Caco-2 (cell line): Measurements from ENCODE around the gene TBC1D2B. TPM values are rescaled to one million over a fixed set of nuclear protein-coding genes. Genes with fewer than 3 reads are reported as not detected.

Source experiments
- BruUV-seq: library from RNA; stranded (reverse); fragments of 400-500 nt; replicated peaks from 2 replicates; lab custom pipeline; 2021; lab: Mats Ljungman, UMichigan
- CTCF ChIA-PET: fragments of 300-600 bp; sonication (Branson Sonifier 250); formaldehyde crosslinking; loops from one replicate; lab custom pipeline; 2022; ENCODE audit warnings: antibody characterized with exemption; lab: Charles Lee
- POLR2A ChIA-PET: fragments of 300-600 bp; sonication (Branson Sonifier 250); formaldehyde crosslinking; loops from one replicate; lab custom pipeline; 2022; ENCODE audit warnings: antibody characterized with exemption; lab: Charles Lee
- DNase-seq, 2 experiments: peaks; one replicate each; pipeline versions ENCODE4 v3.0.0 to v3.0.0-alpha.2; 2020 to 2022
- H3K27me3 ChIP-seq: replicated peaks from 2 replicates; pipeline ENCODE4 v1.6.0; 2011; ENCODE audit warnings: low read length; ENCODE audit not compliant: control insufficient read depth, insufficient read depth
- H3K36me3 ChIP-seq: 2 replicates; pipeline ENCODE4 v1.5.1; 2011; ENCODE audit warnings: low read length; ENCODE audit not compliant: control insufficient read depth, insufficient read depth
- H3K4me1 ChIP-seq: fragments of 250-450 bp; sonication (Bioruptor Pico); 2 replicates; pipeline ENCODE4 v1.5.1; 2020; ENCODE audit warnings: mild to moderate bottlenecking
- H3K4me3 ChIP-seq: 2 replicates; pipeline ENCODE4 v1.5.1; 2011; ENCODE audit warnings: low read depth, mild to moderate bottlenecking, control low read depth, low read length
- H3K9me3 ChIP-seq: fragments of 250-450 bp; sonication (Bioruptor Pico); 2 replicates; pipeline ENCODE4 v1.5.1; 2020; ENCODE audit warnings: mild to moderate bottlenecking, moderate library complexity
- H3K27ac Mint-ChIP-seq: one replicate; pipeline ENCODE4 v1.8.0; 2022; ENCODE audit warnings: mixed read lengths; ENCODE audit not compliant: unreplicated experiment
- H3K27me3 Mint-ChIP-seq: one replicate; pipeline ENCODE4 v1.8.0; 2022; ENCODE audit warnings: mixed read lengths; ENCODE audit not compliant: insufficient read depth, unreplicated experiment
- H3K36me3 Mint-ChIP-seq: one replicate; pipeline ENCODE4 v1.8.0; 2022; ENCODE audit warnings: mild to moderate bottlenecking, mixed read lengths; ENCODE audit not compliant: insufficient read depth, unreplicated experiment
- H3K4me1 Mint-ChIP-seq: one replicate; pipeline ENCODE4 v1.8.0; 2022; ENCODE audit warnings: low read depth, mixed read lengths; ENCODE audit not compliant: unreplicated experiment
- H3K4me3 Mint-ChIP-seq: one replicate; pipeline ENCODE4 v1.8.0; 2022; ENCODE audit warnings: mild to moderate bottlenecking, moderate library complexity, mixed read lengths; ENCODE audit not compliant: unreplicated experiment
- H3K9me3 Mint-ChIP-seq: one replicate; pipeline ENCODE4 v1.8.0; 2022; ENCODE audit warnings: mixed read lengths; ENCODE audit not compliant: unreplicated experiment
- intact Hi-C: fragments of 100-400 bp; cut with micrococcal nuclease; formaldehyde crosslinking; loops from one replicate; pipeline ENCODE4 v1.10.0; 2022; ENCODE audit not compliant: unreplicated experiment
- total RNA-seq: library from RNA; stranded (reverse); gene quantifications from 2 replicates; pipeline ENCODE4 v1.2.3, GENCODE V29; 2022
- TF ChIP-seq, protein P1 (sequence below), 2 experiments: fragments of 200-600 bp in 1 of 2; IDR thresholded peaks; 1 replicate in 1 of 2; 2 replicates in 1 of 2; pipeline versions ENCODE4 v1.5.1 to v1.8.0; 2011 to 2022; ENCODE audit warnings: antibody characterized with exemption in 1 of 2, control low read depth in 1 of 2, inconsistent platforms in 1 of 2, low read depth in 1 of 2, low read length in 1 of 2, mild to moderate bottlenecking in 1 of 2, moderate library complexity in 1 of 2; ENCODE audit not compliant: insufficient read depth in 1 of 2, severe bottlenecking in 1 of 2, unreplicated experiment in 1 of 2

The TBC1D2B gene
- total RNA-seq, 1 experiment from 2014 or later = 18.3 TPM

- peaks cover 15% of the 10 kb centered on the region for H3K4me1 ChIP-seq
- intact Hi-C loops = no loop called here
- no peaks in the 10 kb centered on the region for H3K9me3 ChIP-seq
- H3K36me3 ChIP-seq = no peaks in the 10 kb centered on the region
- POLR2A ChIA-PET = no interaction called here
- TF ChIP-seq, protein P1, sequence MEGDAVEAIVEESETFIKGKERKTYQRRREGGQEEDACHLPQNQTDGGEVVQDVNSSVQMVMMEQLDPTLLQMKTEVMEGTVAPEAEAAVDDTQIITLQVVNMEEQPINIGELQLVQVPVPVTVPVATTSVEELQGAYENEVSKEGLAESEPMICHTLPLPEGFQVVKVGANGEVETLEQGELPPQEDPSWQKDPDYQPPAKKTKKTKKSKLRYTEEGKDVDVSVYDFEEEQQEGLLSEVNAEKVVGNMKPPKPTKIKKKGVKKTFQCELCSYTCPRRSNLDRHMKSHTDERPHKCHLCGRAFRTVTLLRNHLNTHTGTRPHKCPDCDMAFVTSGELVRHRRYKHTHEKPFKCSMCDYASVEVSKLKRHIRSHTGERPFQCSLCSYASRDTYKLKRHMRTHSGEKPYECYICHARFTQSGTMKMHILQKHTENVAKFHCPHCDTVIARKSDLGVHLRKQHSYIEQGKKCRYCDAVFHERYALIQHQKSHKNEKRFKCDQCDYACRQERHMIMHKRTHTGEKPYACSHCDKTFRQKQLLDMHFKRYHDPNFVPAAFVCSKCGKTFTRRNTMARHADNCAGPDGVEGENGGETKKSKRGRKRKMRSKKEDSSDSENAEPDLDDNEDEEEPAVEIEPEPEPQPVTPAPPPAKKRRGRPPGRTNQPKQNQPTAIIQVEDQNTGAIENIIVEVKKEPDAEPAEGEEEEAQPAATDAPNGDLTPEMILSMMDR (IDR thresholded peaks at IDR 0.05; ENCODE audit: insufficient read depth in 1 of 2, low read depth in 1 of 2, low read length in 1 of 2, severe bottlenecking in 1 of 2, unreplicated experiment in 1 of 2) = no peak
- Mint-ChIP-seq H3K4me3 (no peak within 1 kb of the TSS), H3K36me3 (no peaks in the 10 kb centered on the region), H3K4me1 (no peaks in the 10 kb centered on the region), H3K27me3 (no peaks in the 10 kb centered on the region), H3K27ac (no peak within 1 kb of the TSS), H3K9me3 (no peaks in the 10 kb centered on the region)
- H3K4me3 ChIP-seq = no peak within 1 kb of the TSS
- H3K27me3 ChIP-seq = no peaks in the 10 kb centered on the region
- CTCF ChIA-PET = interaction anchor here (0.6 to 1.5 kb wide), 3 partner anchors 14 to 25 kb away, joined by 4 to 5 read pairs (median 5); no protein-coding TSS in a partner anchor
- DNase-seq = no peak
- no TSS peak for BruUV-seq
These were observed 14.9 kb upstream of the TBC1D2B start, which contains the start of gene SH2D7 for GRCh38 chr15:78092261-78093041. Gene SH2D7, plus strand, starts transcription at chr15:78092561. Its CDS starts 24 bp downstream, at chr15:78092585.

DNA sequence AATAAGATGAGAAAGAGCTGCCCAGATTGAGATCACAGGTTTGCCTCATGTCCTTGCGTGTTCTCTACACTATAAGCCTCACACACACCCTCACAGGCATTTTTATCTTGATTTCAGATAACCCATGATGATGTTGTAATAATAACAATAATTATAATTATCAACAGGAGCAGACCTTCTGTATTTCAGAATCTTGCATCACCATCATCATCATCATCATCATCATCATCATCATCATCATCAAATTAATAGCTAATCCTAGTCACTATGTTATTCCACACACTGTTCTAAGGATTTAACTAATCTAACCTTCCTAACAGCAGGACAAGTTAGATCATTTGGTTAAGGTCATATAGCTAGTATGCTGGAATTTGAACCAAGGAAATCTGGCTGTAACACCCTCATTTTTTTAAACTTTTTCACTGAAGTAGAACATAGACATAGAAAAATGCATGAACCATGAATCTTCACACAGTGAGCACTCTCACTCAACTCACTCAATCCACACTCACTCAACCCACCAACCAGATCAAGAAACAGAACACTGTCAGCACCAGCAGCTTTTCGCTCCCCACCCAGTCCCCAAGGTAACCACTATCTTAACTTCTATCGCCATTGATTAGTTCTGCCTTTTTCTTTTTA is 13.0 kb upstream of the TBC1D2B start:
- intact Hi-C loops = no loop called here
- ChIA-PET CTCF (no interaction called here), POLR2A (no interaction called here)
- BruUV-seq = no TSS peak
- Histone ChIP-seq H3K36me3 (no peaks in the 10 kb centered on the region), H3K27me3 (no peaks in the 10 kb centered on the region), H3K4me1 (peaks cover 15% of the 10 kb centered on the region), H3K9me3 (no peaks in the 10 kb centered on the region), H3K4me3 (no peak overlapping the region)
- Mint-ChIP-seq H3K4me3 (no peak overlapping the region), H3K27ac (no peak overlapping the region), H3K9me3 (no peaks in the 10 kb centered on the region), H3K36me3 (no peaks in the 10 kb centered on the region), H3K4me1 (no peaks in the 10 kb centered on the region), H3K27me3 (no peaks in the 10 kb centered on the region)
- TF ChIP-seq, protein P1 (IDR thresholded peaks at IDR 0.05; ENCODE audit: insufficient read depth in 1 of 2, low read depth in 1 of 2, low read length in 1 of 2, severe bottlenecking in 1 of 2, unreplicated experiment in 1 of 2) = no peak
- DNase-seq = no peak

DNA sequence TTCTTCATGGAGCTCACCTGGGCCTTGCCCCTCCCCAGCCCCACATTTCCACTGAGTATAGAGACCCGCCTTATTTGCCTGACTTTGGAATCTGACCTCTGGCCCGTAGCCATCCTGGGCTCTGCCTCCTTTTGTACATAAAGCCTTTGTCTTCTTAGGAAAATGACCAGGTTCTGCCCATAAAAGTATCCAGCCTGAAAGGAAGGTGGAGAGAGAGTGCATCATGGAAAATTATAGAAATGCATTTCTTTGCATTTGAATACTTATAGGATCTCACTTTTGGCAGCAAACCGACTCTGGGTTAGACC is 11.2 kb upstream of the TBC1D2B start:
- H3K4me1 ChIP-seq = peaks cover 22% of the 10 kb centered on the region
- no peak overlapping the region for H3K4me3 ChIP-seq
- peak; percentile 54 to 63 for DNase-seq
- BruUV-seq = no TSS peak
- H3K36me3 ChIP-seq = no peaks in the 10 kb centered on the region
- H3K36me3 Mint-ChIP-seq = no peaks in the 10 kb centered on the region
- no peaks in the 10 kb centered on the region for H3K9me3 ChIP-seq
- ChIA-PET POLR2A (no interaction called here), CTCF (interaction anchor here (0.6 to 1.0 kb wide), 3 partner anchors 17 to 107 kb away, joined by 3 to 9 read pairs (median 3); no protein-coding TSS in a partner anchor)
- H3K4me1 Mint-ChIP-seq = no peaks in the 10 kb centered on the region
- no peaks in the 10 kb centered on the region for H3K9me3 Mint-ChIP-seq
- no peaks in the 10 kb centered on the region for H3K27me3 ChIP-seq
- H3K27me3 Mint-ChIP-seq = no peaks in the 10 kb centered on the region
- TF ChIP-seq, protein P1 (IDR thresholded peaks at IDR 0.05; ENCODE audit: insufficient read depth in 1 of 2, low read depth in 1 of 2, low read length in 1 of 2, severe bottlenecking in 1 of 2, unreplicated experiment in 1 of 2) = no peak
- intact Hi-C loops = loop anchor here (1.0 kb wide), 1 partner anchor 11 kb away; the partner anchor contains the start of gene TBC1D2B
- H3K4me3 Mint-ChIP-seq = peak overlapping the region; percentile 5
- H3K27ac Mint-ChIP-seq = peak overlapping the region; percentile 7
